ENCODE data around the gene CES4A. TPM values are rescaled to one million over a fixed set of nuclear protein-coding genes. Genes with fewer than 3 reads are reported as not detected.

The CES4A gene
- total and polyA plus RNA-seq, 2 of the 13 experiments (the other 11 are each of a cell fraction or from before 2014, with no cell fraction given), result 0.09 to 0.17 TPM

DNA sequence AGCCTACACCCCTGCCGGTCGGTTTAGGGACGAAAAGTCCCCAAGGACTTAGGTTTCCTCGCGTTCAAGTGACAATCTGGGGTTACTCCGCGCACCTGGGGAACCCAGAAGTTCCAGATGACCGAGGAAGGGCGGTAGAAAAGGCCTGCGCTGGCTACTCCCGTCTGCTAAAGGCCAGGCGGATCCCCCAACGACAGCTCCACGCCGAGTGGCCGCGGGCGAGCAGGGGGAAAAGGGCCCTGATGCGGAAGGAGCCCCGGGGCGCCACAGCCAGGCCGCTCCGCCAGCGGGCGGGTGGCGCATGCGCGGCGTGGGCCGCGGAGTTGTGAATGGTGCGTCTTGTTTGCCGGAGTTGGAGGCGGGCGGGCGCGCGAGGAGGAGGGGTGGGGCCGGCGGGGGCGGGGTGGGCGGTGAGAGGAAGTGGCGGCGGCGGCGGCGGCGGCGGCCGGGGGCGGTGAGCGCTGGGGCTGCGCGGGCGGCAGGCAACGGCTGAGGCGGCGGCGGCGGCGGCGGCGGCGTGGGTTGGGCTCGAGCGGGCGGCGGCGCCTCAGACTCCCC, 40.4 kb downstream of the CES4A start, which contains the start of gene CBFB (continued):
- TF ChIP-seq, protein P1, sequence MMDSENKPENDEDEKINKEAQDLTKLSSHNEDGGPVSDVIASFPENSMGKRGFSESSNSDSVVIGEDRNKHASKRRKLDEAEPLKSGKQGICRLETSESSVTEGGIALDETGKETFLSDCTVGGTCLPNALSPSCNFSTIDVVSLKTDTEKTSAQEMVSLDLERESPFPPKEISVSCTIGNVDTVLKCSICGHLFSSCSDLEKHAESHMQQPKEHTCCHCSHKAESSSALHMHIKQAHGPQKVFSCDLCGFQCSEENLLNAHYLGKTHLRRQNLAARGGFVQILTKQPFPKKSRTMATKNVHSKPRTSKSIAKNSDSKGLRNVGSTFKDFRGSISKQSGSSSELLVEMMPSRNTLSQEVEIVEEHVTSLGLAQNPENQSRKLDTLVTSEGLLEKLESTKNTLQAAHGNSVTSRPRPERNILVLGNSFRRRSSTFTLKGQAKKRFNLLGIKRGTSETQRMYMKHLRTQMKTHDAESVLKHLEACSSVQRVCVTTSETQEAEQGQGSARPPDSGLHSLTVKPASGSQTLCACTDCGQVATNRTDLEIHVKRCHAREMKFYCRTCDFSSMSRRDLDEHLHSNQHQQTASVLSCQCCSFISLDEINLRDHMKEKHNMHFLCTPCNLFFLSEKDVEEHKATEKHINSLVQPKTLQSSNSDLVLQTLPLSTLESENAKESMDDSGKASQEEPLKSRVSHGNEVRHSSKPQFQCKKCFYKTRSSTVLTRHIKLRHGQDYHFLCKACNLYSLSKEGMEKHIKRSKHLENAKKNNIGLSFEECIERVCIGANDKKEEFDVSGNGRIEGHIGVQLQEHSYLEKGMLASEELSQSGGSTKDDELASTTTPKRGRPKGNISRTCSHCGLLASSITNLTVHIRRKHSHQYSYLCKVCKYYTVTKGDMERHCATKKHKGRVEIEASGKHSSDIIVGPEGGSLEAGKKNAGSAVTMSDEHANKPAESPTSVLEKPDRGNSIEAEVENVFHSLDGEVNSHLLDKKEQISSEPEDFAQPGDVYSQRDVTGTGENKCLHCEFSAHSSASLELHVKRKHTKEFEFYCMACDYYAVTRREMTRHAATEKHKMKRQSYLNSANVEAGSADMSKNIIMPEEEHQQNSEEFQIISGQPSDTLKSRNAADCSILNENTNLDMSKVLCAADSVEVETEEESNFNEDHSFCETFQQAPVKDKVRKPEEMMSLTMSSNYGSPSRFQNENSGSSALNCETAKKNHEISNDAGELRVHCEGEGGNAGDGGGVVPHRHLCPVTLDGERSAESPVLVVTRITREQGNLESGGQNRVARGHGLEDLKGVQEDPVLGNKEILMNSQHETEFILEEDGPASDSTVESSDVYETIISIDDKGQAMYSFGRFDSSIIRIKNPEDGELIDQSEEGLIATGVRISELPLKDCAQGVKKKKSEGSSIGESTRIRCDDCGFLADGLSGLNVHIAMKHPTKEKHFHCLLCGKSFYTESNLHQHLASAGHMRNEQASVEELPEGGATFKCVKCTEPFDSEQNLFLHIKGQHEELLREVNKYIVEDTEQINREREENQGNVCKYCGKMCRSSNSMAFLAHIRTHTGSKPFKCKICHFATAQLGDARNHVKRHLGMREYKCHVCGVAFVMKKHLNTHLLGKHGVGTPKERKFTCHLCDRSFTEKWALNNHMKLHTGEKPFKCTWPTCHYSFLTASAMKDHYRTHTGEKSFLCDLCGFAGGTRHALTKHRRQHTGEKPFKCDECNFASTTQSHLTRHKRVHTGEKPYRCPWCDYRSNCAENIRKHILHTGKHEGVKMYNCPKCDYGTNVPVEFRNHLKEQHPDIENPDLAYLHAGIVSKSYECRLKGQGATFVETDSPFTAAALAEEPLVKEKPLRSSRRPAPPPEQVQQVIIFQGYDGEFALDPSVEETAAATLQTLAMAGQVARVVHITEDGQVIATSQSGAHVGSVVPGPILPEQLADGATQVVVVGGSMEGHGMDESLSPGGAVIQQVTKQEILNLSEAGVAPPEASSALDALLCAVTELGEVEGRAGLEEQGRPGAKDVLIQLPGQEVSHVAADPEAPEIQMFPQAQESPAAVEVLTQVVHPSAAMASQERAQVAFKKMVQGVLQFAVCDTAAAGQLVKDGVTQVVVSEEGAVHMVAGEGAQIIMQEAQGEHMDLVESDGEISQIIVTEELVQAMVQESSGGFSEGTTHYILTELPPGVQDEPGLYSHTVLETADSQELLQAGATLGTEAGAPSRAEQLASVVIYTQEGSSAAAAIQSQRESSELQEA (CRISPR knock-in tag; IDR thresholded peaks at IDR 0.05; ENCODE audit: not compliant biosample characterization), result peak; percentile 94
- TF ChIP-seq ZNF562 (CRISPR knock-in tag; IDR thresholded peaks at IDR 0.05; ENCODE audit: borderline replicate concordance), result no peak
- TF ChIP-seq MEIS2 (CRISPR knock-in tag; IDR thresholded peaks at IDR 0.05), result peak; percentile 78
- TF ChIP-seq, protein P2, sequence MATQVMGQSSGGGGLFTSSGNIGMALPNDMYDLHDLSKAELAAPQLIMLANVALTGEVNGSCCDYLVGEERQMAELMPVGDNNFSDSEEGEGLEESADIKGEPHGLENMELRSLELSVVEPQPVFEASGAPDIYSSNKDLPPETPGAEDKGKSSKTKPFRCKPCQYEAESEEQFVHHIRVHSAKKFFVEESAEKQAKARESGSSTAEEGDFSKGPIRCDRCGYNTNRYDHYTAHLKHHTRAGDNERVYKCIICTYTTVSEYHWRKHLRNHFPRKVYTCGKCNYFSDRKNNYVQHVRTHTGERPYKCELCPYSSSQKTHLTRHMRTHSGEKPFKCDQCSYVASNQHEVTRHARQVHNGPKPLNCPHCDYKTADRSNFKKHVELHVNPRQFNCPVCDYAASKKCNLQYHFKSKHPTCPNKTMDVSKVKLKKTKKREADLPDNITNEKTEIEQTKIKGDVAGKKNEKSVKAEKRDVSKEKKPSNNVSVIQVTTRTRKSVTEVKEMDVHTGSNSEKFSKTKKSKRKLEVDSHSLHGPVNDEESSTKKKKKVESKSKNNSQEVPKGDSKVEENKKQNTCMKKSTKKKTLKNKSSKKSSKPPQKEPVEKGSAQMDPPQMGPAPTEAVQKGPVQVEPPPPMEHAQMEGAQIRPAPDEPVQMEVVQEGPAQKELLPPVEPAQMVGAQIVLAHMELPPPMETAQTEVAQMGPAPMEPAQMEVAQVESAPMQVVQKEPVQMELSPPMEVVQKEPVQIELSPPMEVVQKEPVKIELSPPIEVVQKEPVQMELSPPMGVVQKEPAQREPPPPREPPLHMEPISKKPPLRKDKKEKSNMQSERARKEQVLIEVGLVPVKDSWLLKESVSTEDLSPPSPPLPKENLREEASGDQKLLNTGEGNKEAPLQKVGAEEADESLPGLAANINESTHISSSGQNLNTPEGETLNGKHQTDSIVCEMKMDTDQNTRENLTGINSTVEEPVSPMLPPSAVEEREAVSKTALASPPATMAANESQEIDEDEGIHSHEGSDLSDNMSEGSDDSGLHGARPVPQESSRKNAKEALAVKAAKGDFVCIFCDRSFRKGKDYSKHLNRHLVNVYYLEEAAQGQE (IDR thresholded peaks at IDR 0.05; ENCODE audit: borderline replicate concordance in 1 of 2, low read depth in 1 of 2, low read length in 2 of 2), result peak in 1 of 2 experiments; percentile 65; a peak in 1 of 4 replicates
- TF ChIP-seq FOXK2 (IDR thresholded peaks at IDR 0.05), result no peak
- TF ChIP-seq ZNF292 (CRISPR knock-in tag; IDR thresholded peaks at IDR 0.05; ENCODE audit: borderline replicate concordance, low read depth), result peak; percentile 57; the same call in 1 of the 2 replicates
- TF ChIP-seq SPEN (CRISPR knock-in tag; IDR thresholded peaks at IDR 0.05; ENCODE audit: low read depth), result peak; percentile 93
- TF ChIP-seq ZNF296 (CRISPR knock-in tag; conservative IDR thresholded peaks at IDR 0.05), result peak; percentile 61; the same call in 1 of the 2 replicates
- TF ChIP-seq, protein P3, sequence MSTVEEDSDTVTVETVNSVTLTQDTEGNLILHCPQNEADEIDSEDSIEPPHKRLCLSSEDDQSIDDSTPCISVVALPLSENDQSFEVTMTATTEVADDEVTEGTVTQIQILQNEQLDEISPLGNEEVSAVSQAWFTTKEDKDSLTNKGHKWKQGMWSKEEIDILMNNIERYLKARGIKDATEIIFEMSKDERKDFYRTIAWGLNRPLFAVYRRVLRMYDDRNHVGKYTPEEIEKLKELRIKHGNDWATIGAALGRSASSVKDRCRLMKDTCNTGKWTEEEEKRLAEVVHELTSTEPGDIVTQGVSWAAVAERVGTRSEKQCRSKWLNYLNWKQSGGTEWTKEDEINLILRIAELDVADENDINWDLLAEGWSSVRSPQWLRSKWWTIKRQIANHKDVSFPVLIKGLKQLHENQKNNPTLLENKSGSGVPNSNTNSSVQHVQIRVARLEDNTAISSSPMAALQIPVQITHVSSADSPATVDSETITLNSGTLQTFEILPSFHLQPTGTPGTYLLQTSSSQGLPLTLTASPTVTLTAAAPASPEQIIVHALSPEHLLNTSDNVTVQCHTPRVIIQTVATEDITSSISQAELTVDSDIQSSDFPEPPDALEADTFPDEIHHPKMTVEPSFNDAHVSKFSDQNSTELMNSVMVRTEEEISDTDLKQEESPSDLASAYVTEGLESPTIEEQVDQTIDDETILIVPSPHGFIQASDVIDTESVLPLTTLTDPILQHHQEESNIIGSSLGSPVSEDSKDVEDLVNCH (CRISPR knock-in tag; IDR thresholded peaks at IDR 0.05), result 0 out of 2 replicates have a peak, but pooled peaks have one; percentile 41
- TF ChIP-seq, protein P4, sequence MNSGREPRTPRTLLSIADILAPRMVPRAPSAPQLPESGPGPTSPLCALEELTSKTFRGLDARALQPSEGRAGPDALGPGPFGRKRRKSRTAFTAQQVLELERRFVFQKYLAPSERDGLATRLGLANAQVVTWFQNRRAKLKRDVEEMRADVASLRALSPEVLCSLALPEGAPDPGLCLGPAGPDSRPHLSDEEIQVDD (CRISPR knock-in tag; IDR thresholded peaks at IDR 0.05; ENCODE audit: borderline replicate concordance), result peak; percentile 47; the same call in 1 of the 2 replicates
- 0 out of 2 replicates have a peak, but pooled peaks have one; percentile 39 for TF ChIP-seq ZNF143 (CRISPR knock-in tag; IDR thresholded peaks at IDR 0.05)
- TF ChIP-seq ZNF563 (CRISPR knock-in tag; IDR thresholded peaks at IDR 0.05), result peak; percentile 66; the same call in 1 of the 2 replicates
- TF ChIP-seq TARDBP (CRISPR knock-in tag; IDR thresholded peaks at IDR 0.05), result 0 out of 2 replicates have a peak, but pooled peaks have one; percentile 40
- TF ChIP-seq ZNF615 (CRISPR knock-in tag; IDR thresholded peaks at IDR 0.05; ENCODE audit: borderline replicate concordance), result no peak
